HG02610 (cell line): ENCODE measurements around the gene NEURL4.
A peak's percentile ranks its signal among the peaks of the same experiment; 100 is the strongest.
"Not testable (repeated sequence)": the region's sequence is repeated elsewhere in the genome, so short reads cannot be mapped to it uniquely, and the experiment has no call there.

Experiments used
- ATAC-seq: cut with Tn5 transposase; IDR thresholded peaks from one replicate; pipeline ENCODE4 v1.9.1; 2021; ENCODE audit warnings: mild to moderate bottlenecking, moderate library complexity; ENCODE audit not compliant: unreplicated experiment

The NEURL4 gene

DNA sequence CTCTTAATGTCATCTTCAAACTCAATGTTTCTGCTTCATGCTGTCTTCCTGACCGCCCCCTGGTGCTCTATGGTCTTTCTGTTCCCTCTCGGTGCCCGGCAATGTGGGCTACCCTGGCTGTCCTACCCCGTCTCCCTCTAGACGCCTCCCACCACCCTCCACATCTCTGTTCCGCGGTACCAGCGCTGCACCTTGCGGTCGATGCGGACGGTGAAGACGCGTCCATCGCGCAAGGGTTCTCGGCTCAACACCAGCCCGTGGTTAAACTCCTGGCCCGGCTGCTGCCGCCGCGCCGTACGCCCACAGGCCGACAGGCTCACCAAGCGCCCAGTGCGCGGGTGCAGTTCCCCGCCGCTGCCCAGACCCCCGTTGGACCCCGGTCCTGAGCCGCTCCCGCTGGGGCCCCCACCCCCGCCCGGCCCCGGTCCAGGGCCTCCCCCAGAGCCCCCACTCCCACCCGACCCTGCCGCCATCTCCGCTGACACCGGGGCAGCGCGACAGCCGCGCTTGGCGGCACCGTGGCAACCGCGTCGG, at the start of gene NEURL4:
Gene NEURL4, minus strand, starts transcription at position 496 of the 534 bp plus-strand sequence. Its CDS starts 23 bp downstream, at position 473.
- ATAC-seq = peak; percentile 5

DNA sequence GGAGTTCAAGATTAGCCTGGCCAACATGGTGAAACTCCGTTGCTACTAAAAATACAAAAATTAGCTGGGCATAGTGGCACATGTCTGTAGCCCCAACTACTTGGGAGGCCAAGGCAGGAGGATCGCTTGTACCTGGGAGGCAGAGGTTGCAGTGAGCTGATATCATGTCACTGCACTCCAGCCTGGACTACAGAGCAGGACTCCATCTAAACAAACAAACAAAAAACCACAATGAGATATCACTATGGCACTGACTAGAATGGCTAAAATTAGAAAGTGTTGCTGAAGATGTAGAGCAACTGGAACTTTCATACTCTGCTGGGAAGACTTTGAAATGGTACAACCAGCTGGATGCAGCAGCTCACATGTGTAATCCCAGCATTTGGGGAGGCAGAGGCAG, 45.2 kb upstream of the NEURL4 start:
- ATAC-seq = no peak

DNA sequence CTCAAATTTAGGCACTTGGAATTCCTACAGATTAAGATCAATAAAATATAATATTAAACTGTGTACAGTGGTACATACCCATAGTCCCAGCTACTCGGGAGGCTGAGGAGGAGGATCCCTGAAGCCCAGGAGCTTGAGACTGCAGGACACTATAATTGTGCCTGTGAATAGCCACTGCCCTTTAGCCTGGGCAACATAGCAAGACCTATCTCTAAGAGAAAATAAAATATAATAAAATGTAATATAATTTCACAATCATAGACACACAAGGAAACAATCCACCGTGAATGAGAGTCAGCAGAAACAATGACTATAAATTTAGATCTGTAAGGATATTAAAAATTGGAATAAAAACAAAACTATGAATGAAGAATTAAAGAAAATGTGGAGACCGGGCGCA, 41.7 kb upstream of the NEURL4 start:
- no peak for ATAC-seq

- no peak for ATAC-seq
Measured at GRCh38 chr17:7369825-7370224, 40.7 kb upstream of the NEURL4 start.

GRCh38 chr17:7368599-7368994, 39.5 kb upstream of the NEURL4 start:
- not testable (repeated sequence) for ATAC-seq

DNA sequence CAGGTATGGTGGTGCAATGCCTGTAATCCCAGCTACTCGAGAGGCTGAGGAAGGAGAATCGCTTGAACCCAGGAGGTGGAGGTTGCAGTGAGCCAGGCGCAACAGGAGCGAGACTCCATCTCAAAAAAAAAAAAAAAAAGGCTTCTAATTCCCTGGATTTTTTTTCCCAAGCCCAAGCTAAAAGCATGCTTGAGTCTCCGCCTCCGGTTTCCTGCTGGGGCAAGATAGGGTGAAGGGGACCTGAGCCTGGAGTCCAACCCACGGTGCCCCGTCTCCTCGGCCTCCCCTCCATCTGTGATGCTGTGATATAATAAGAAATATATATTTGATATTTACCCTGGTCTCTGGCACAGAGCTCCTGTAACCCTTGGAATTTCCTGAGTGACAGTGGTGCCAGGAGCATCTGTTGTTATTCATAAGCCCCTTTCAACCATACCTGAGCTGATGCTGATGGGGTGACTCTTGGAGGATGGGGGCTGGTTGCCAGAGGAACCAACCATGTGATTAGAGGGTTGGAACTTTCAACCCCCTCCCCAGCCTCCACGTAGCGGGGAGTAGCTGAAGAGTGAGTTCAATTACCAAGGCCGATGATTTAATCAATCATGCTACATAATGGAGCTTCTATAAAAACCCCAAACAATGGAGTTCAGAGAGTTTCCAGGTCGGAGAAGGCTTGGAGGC, 38.9 kb upstream of the NEURL4 start:
- ATAC-seq = no peak

DNA sequence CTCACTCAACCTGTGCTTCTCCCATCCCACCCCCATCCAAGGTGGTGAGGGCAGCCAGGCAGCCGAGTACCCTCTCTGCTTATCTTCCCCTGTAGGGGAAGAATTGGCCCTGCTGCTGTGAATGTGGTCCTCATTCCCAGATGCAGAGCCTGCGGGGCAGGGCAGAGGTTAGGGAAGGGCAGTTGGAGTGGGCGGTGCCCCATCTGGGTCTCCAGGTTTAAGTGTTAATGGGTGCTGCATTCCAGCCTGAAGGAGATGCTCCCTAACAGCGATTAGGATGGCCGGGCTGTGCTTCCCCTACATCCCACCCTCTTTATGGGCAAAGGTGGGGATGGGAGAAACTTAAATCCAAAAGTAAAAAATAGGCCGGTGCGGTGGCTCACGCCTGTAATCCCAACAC, 37.9 kb upstream of the NEURL4 start:
- no peak for ATAC-seq

GRCh38 chr17:7365963-7366362, 36.8 kb upstream of the NEURL4 start:
- not testable (repeated sequence) for ATAC-seq

DNA sequence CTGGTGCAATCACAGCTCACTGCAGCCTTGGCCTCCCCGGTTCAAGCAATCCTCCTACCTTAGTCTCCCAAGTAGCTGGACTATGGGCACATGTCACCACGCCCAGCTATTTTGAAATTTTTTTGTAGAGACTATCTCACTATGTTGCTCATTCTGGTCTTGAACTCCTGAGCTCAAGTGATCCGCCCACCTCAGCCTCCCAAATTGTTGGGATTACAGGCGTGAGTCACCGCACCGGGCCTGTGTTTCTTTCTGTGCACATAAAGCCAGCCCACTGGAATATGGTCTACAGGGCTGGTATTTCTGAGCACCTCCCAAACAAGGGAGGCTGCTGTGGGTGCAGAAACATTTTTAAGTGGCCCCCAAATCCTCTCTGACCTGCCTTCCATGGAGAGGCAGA, 34.2 kb upstream of the NEURL4 start:
- ATAC-seq = no peak

DNA sequence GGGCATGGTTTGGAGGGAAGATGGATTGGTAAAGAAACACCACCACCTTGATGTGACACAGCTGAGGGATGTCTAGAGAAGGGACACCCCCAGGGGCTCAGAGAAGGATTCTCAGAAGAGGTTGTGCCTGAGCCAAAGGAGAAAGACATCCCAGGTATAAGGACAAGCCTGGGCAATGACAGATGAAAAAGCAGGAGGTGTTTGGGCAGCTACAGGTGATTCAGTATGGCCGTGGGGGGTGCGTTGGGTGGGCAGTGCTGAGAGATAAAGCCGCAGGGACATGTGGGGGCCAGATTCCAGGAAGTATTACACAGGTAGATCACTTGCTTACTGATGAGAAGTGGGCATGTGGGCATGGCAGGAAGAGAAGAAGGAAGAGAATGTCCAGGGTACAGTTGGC, 32.8 kb upstream of the NEURL4 start:
- no peak for ATAC-seq

DNA sequence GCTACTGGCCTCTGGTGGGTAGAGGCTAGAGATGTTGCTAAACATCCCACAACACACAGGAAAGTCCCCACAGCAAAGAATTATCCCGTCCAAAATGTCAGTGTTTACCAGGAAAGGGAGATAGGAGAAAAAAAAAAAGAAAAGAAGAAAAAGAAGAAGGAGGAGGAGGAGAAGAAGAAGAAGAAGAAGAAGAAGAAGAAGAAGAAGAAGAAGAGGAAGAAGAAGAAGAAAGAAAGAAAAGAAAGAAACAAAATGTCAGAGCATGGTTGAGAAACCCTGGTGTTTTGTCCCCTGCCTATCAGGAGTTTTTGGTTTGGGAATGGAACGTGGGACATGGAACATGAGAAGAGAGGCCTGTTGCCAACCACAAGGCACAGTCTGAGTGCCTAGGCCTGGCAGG, 28.2 kb upstream of the NEURL4 start:
- no peak for ATAC-seq

DNA sequence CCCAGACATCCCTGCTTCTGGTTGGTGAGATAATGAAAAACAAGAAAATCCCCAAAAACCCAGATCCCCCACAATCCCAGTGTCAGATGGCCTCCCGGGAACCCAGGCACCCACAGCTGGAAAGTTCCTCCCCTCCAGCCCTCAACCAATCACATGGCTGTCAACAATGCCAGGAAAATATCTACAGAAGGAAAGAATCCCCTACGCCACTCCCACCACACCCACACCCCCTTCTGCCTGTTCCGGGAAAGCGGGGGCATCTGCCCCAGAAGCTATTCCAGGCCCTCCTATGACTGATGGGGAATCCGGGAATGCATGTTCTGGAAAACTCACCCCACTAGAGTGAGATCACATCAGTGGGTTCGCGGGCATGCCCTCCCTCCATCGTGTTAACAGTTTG, 27.6 kb upstream of the NEURL4 start:
- ATAC-seq = no peak

DNA sequence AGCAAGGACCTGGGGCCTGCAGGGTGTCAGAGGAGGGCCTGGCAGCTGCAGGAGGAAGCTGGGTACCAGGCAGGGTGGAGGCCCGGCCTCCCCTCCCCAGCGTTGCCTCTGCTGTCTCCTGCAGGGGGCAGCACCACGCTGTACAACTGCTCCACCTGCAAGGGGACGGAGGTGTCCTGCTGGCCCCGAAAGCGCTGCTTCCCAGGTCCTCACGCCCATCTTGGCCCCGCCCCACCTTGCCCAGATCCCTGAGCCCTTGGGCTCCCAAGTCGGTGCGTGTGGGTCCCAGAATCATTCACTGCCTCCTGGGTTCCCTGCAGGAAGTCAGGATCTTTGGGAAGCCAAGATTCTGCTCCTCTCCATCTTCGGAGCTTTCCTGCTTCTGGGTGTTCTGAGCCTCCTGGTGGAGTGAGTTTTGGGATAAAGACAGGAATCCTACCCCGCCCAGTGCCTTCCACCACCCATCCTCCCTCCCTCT, 27.0 kb upstream of the NEURL4 start:
- ATAC-seq = peak; percentile 45

DNA sequence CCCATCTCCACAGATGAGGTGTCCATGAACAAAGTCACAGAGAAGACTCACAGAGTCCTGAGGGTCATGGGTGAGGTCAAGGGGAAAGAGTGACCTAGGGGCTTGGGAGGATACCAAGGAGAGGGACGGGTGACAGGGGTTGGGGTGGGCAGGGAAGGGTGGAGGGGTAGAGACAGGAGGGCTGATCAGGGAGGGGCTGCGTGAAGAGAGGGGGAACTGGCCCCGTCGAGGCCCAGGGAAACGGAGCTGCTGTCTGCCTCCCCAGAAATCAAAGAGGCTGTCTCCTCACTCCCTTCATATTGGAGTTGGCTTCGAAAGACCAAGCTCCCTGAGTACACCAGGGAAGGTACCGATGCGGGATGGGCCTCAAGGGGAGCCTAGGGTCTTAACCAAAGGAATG, 26.4 kb upstream of the NEURL4 start:
- no peak for ATAC-seq

DNA sequence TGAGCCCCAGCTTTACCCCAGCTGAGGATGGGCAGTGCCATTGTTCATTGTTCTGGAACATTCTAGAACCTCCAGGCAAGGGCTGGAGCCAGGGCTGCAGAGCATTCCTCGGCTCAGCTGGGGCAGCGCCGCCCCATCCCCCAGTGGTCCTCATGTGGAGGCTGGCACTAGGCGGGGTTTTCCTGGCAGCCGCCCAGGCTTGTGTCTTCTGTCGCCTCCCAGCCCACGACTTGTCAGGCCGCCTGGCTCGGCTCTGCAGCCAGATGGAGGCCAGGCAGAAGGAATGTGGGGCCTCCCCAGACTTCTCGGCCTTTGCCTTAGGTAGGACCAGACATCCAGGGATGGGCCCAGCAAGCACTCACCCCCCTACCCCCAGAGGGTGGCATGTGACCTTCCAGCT, 25.9 kb upstream of the NEURL4 start, which contains the start of gene TMEM95:
Gene TMEM95, plus strand, starts transcription at position 104 of the 400 bp plus-strand sequence. Its CDS starts 49 bp downstream, at position 153.
- ATAC-seq = no peak

- ATAC-seq = no peak
Measured at GRCh38 chr17:7354262-7354843, 25.2 kb upstream of the NEURL4 start.

GRCh38 chr17:7352910-7353635, 23.9 kb upstream of the NEURL4 start:
- no peak for ATAC-seq

GRCh38 chr17:7352503-7352889, 23.4 kb upstream of the NEURL4 start:
- no peak for ATAC-seq

- peak; percentile 53 for ATAC-seq
Measured at GRCh38 chr17:7351665-7352502, 22.7 kb upstream of the NEURL4 start, which contains the start of gene KCTD11. Gene KCTD11 (plus strand): TSS chr17:7352162.

DNA sequence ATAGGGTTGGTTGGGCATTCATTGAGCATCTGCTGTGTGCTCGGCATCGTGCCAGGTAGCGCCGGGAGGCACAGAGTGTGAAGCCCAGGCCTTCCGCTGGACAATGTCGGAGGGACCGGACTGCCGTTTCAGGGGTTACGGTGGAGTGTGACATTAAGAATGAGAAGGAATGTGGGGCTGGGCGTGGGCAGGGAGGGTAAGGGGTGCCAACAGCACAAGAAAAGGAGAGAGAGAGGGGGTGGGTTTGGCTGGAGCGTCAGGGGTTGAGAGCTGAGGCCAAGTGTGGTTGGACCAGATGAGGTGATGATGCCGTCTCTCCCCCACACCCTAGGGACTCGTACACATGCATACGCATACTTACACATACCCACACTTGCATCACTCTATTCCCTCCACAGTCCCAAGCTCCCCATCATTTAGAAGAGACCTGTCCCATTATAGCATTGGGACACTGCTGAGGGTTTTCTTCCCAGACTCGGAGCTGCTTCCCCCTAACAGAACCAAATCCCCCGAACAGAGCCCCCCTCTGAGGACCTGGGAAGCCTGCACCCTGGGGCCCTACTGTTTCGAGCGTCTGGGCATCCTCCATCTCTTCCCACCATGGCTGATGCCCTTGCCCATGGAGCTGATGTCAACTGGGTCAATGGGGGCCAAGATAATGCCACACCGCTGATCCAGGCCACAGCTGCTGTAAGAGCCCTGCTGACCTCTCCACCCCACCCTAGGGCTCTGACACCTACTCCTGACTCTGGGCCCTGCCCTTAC, 19.5 kb upstream of the NEURL4 start:
- ATAC-seq = no peak
